HG03060 (cell line): ENCODE results near the gene NHSL1.

Source experiments
- ATAC-seq: cut with Tn5 transposase; IDR thresholded peaks from one replicate; pipeline ENCODE4 v1.9.1; 2021; ENCODE audit warnings: low read depth, moderate number of reproducible peaks; ENCODE audit not compliant: unreplicated experiment

The NHSL1 gene

GRCh38 chr6:138468320-138469015 is 30.8 kb downstream of the NHSL1 start:
- ATAC-seq: no peak

DNA sequence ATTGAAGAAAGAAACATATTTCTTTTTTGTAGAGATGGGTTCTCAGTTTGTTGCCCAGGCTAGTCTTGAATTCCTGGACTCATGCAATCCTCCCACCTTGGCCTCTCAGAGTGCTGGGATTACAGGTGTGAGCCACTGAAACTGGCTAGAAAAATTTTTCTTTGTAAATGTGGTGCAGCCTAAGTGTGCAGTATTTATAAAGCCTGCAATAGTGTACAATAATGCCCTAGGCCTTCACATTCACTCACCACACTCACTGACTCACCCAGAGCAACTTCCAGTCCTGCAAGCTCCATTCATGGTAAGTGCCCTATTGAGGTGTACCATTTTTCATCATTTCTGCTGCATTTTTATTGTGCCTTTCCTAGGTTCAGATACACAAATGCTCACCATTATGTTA is 31.4 kb downstream of the NHSL1 start:
- ATAC-seq: no peak

- ATAC-seq: no peak
Observed at GRCh38 chr6:138465007-138465645, 34.2 kb downstream of the NHSL1 start.

DNA sequence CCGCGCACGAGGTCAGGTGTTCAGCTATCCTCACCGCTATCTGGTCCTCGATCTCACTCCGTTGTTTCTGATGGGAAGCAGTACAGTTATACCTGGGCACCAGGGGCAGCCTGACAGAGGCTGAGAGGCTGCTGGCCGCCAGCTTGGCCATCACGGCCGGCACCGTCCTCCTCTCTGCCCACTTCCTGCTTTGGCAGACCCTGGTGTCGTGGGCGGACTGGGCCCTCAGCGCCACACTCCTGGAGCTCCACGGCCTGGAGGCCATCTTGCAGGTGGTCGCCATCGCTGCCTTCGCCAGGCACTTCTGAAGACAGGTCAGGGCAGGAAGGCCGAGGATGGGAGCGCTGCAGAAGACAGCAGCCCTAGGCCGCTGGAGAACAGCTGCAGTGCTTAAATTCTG is 35.2 kb downstream of the NHSL1 start:
- no peak for ATAC-seq

GRCh38 chr6:138461647-138462046 is 37.6 kb downstream of the NHSL1 start:
- no peak for ATAC-seq

- ATAC-seq: no peak
Observed at GRCh38 chr6:138456401-138456790, 42.9 kb downstream of the NHSL1 start.

- ATAC-seq: peak; percentile 95
Observed at GRCh38 chr6:138455746-138456400, 43.4 kb downstream of the NHSL1 start.

- peak; percentile 33 for ATAC-seq
Observed at GRCh38 chr6:138454981-138455706, 44.1 kb downstream of the NHSL1 start.

DNA sequence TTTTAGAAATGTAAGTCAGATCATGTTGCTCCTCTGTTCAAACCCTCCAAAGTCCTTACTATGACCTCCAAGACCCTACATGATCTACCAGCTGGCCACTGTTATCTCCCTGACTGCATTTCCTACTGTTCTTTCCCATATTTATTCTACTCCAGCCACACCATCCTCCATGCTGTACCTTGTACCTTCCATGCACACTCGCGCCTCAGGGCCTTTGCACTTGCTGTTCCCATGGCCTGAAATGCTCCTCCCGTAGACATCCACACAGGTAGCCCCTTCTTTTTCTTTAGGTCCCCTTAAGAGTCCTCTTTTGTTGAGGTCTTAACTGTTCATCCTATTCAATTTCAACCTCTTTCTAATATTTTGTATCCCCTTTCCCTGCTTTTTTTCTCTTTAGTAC is 48.3 kb downstream of the NHSL1 start:
- no peak for ATAC-seq

GRCh38 chr6:138450445-138450844 is 48.8 kb downstream of the NHSL1 start:
- peak; percentile 52 for ATAC-seq

- ATAC-seq: no peak
Observed at GRCh38 chr6:138446821-138447220, 52.5 kb downstream of the NHSL1 start.

DNA sequence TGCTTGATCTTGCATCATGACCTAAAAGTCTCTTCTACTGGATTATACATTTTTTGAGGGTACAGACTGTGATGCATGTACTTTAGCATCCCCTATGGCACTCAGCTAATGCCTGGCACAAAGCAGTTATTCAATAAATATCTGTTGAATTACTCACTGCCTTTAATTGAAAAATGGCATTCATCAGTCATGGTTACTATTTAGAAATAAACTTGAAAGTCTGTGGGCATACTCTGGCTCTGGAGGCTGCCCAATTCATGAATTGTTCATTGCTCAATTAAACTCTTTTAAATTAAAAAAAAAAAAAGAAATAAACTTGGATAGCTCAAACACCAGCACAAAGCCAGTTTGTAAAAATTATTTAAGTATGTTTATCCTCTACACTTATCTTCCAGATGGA is 55.3 kb downstream of the NHSL1 start:
- ATAC-seq: no peak

- no peak for ATAC-seq
Observed at GRCh38 chr6:138442663-138443062, 56.6 kb downstream of the NHSL1 start.

- ATAC-seq: no peak
Observed at GRCh38 chr6:138441965-138442364, 57.3 kb downstream of the NHSL1 start.

GRCh38 chr6:138440758-138441357 is 58.4 kb downstream of the NHSL1 start:
- ATAC-seq: no peak

DNA sequence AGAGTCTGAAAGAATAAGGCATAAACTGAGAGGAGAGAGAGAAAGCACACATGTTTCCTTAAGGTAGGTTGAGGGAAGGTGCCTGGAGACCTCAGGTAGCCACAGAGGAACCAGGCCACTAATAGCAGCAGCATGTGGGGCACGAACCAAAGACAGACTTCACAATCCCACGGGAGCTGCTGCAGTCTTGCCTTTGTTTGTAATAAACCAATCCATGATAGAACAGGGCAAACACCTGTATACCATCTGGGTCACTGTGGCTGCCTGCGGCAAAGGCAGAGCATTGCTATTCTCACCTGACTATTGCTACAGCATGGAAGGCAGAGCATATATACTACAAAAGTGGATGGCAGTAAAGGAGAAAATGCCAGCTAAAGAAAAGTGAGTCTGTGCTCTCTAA is 59.0 kb downstream of the NHSL1 start:
- no peak for ATAC-seq

GRCh38 chr6:138439546-138439945 is 59.7 kb downstream of the NHSL1 start:
- ATAC-seq: no peak

- ATAC-seq: no peak
Observed at GRCh38 chr6:138434925-138435324, 64.4 kb downstream of the NHSL1 start.

- ATAC-seq: no peak
Observed at GRCh38 chr6:138434096-138434495, 65.2 kb downstream of the NHSL1 start.

DNA sequence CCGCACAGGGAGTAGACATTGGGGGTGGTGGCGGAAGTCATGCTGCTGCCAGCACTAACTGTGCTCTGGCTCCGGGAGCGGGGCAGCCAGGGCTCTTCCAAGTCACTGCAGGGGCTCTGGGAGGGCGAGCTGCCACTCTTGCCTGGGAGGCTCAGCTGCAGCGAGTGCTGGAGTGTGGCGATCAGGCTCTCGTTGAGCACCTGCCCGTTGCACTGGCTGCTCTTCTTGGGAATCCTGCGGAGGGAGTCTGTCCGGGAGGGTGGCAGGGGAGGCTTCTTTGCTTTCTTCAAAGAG is 67.3 kb downstream of the NHSL1 start:
- ATAC-seq: no peak
